CD14-positive monocyte (primary cell): ENCODE measurements around the gene BCKDHB. TPM values are rescaled to one million over a fixed set of nuclear protein-coding genes. Genes with fewer than 3 reads are reported as not detected.

Source experiments
- DNase-seq, 3 donors: peaks; one replicate each; pipeline ENCODE4 v3.0.0-alpha.2; 2011 to 2022
- H2AFZ ChIP-seq: 2 replicates; pipeline ENCODE4 v1.6.0; 2012; ENCODE audit warnings: mild to moderate bottlenecking, low read depth, low read length, inconsistent platforms; ENCODE audit not compliant: insufficient read depth, poor library complexity, severe bottlenecking
- H3K27ac ChIP-seq, 2 donors: 1 replicate in 1 of 2; 2 replicates in 1 of 2; pipeline ENCODE4 v1.5.1; 2012 to 2013; ENCODE audit warnings: low read length in 2 of 2, control low read depth in 1 of 2, inconsistent platforms in 1 of 2, low read depth in 1 of 2, mild to moderate bottlenecking in 1 of 2
- H3K27me3 ChIP-seq, 2 donors: one replicate each; pipeline versions ENCODE4 v1.6.0 to v1.6.1; 2011 to 2013; ENCODE audit warnings: low read length in 2 of 2; ENCODE audit not compliant: control insufficient read depth in 2 of 2, insufficient read depth in 2 of 2
- H3K36me3 ChIP-seq, 2 donors: replicated peaks in 1 of 2; 1 replicate in 1 of 2; 2 replicates in 1 of 2; pipeline versions ENCODE4 v1.5.1 to v1.6.1; 2012 to 2013; ENCODE audit warnings: low read length in 2 of 2, control low read depth in 1 of 2, inconsistent platforms in 1 of 2, mild to moderate bottlenecking in 1 of 2; ENCODE audit not compliant: insufficient read depth in 2 of 2, control insufficient read depth in 1 of 2
- H3K4me1 ChIP-seq, 2 donors: 1 replicate in 1 of 2; 2 replicates in 1 of 2; pipeline versions ENCODE4 v1.5.1 to v1.6.1; 2012 to 2013; ENCODE audit warnings: low read length in 2 of 2, control low read depth in 1 of 2, inconsistent platforms in 1 of 2, mild to moderate bottlenecking in 1 of 2, moderate library complexity in 1 of 2; ENCODE audit not compliant: insufficient read depth in 2 of 2, control insufficient read depth in 1 of 2
- H3K4me2 ChIP-seq: replicated peaks from 2 replicates; pipeline ENCODE3; 2012; ENCODE audit warnings: low read length, moderate library complexity, mild to moderate bottlenecking; ENCODE audit not compliant: poor library complexity, severe bottlenecking; ENCODE audit errors: extremely low read depth
- H3K4me3 ChIP-seq, 3 experiments: fragments of 200-600 bp in 1 of 3; sonication (generic) in 1 of 3; replicated peaks in 1 of 3; 1 replicate in 2 of 3; 2 replicates in 1 of 3; pipeline ENCODE4 v1.5.1; 2011 to 2013; ENCODE audit warnings: low read length in 3 of 3, mild to moderate bottlenecking in 3 of 3, control low read depth in 2 of 3, low read depth in 2 of 3, inconsistent platforms in 1 of 3, moderate library complexity in 1 of 3
- H3K79me2 ChIP-seq: 2 replicates; pipeline ENCODE4 v1.6.0; 2012; ENCODE audit warnings: mild to moderate bottlenecking, control low read depth, inconsistent platforms, low read length, moderate library complexity; ENCODE audit not compliant: insufficient read depth
- H3K9ac ChIP-seq: 2 replicates; pipeline ENCODE4 v1.6.0; 2017; ENCODE audit warnings: low read length, mild to moderate bottlenecking; ENCODE audit not compliant: insufficient read depth, poor library complexity, severe bottlenecking
- H3K9me3 ChIP-seq, 2 donors: replicated peaks in 1 of 2; 1 replicate in 1 of 2; 2 replicates in 1 of 2; pipeline versions ENCODE4 v1.5.1 to v1.6.1; 2012 to 2013; ENCODE audit warnings: low read length in 2 of 2, control low read depth in 1 of 2; ENCODE audit not compliant: control insufficient read depth in 1 of 2, insufficient read depth in 1 of 2
- H4K20me1 ChIP-seq: 2 replicates; pipeline ENCODE4 v1.6.0; 2012; ENCODE audit warnings: mild to moderate bottlenecking, low read length, control low read depth, moderate library complexity; ENCODE audit not compliant: insufficient read depth
- H3K27ac Mint-ChIP-seq, 7 donors: one replicate each; pipeline ENCODE4 v1.8.0; 2020; ENCODE audit warnings: mild to moderate bottlenecking in 7 of 7, mixed read lengths in 7 of 7, moderate library complexity in 6 of 7, inconsistent platforms in 2 of 7
- H3K27me3 Mint-ChIP-seq, 3 donors: one replicate each; pipeline ENCODE4 v1.8.0; 2021 to 2022; ENCODE audit warnings: low read depth in 3 of 3, mild to moderate bottlenecking in 3 of 3, mixed read lengths in 3 of 3, moderate library complexity in 3 of 3, inconsistent platforms in 1 of 3
- H3K36me3 Mint-ChIP-seq, 2 donors: one replicate each; pipeline ENCODE4 v1.8.0; 2020; ENCODE audit warnings: mixed read lengths in 2 of 2, inconsistent platforms in 1 of 2, mild to moderate bottlenecking in 1 of 2
- H3K4me1 Mint-ChIP-seq: one replicate; pipeline ENCODE4 v1.8.0; 2020; ENCODE audit warnings: mild to moderate bottlenecking, mixed read lengths
- H3K4me3 Mint-ChIP-seq, 2 donors: one replicate each; pipeline ENCODE4 v1.8.0; 2020; ENCODE audit warnings: mild to moderate bottlenecking in 2 of 2, mixed read lengths in 2 of 2, moderate library complexity in 1 of 2
- H3K9me3 Mint-ChIP-seq, 7 donors: one replicate each; pipeline ENCODE4 v1.8.0; 2020 to 2022; ENCODE audit warnings: mixed read lengths in 7 of 7, mild to moderate bottlenecking in 6 of 7, moderate library complexity in 6 of 7, inconsistent platforms in 2 of 7
- WGBS: methylation state at CpG from one replicate; pipeline ENCODE4 v1.1.5; 2013; ENCODE audit warnings: missing lambda C conversion rate; ENCODE audit not compliant: insufficient coverage; 5-methylcytosine and 5-hydroxymethylcytosine counted together
- intact Hi-C, 2 donors: fragments of 100-400 bp; cut with micrococcal nuclease; formaldehyde crosslinking; loops; one replicate each; pipeline versions ENCODE4 v1.15.0 to v1.15.1; 2023
- polyA plus RNA-seq, 3 donors: library from polyadenylated mRNA; depleted of rRNA in 1 of 3; unstranded in 2 of 3; stranded (reverse) in 1 of 3; fragments of 300-500 nt in 2 of 3; fragments of >200 nt in 1 of 3; fragmentation: Illumina TruSeq in 2 of 3; gene quantifications; 1 replicate in 2 of 3; 2 replicates in 1 of 3; pipeline ENCODE4 v1.2.3, GENCODE V29; 2012 to 2021
- TF ChIP-seq, protein P1 (sequence below): fragments of 200-600 bp; IDR thresholded peaks from one replicate; pipeline ENCODE4 v1.8.0; 2022; ENCODE audit warnings: antibody characterized with exemption, mild to moderate bottlenecking

The BCKDHB gene
- polyA plus RNA-seq, 3 donors = 1.8 to 4.6 (median 4.0) TPM

DNA sequence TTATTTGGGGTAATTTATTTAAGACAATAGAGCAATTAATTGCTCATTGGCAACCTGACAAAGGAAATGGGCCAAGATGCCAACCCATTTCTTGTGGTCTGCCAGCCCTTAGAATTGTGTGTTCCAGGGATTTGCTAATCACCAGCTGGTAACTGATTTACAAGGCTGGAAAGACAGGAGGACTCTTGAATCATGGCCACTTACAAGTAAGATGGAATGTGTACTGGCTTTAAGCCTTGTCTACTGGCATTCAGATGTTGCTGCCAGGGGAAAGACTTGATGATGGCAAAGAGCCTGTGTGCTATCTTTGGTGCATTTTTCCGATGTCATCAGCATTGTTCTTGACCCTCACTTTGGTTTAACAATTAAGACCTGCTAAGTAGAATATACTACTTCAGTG lies 91.0 kb downstream of the BCKDHB start:
- Histone ChIP-seq H3K4me3 (no peak overlapping the region), H3K9ac (no peak overlapping the region), H3K27ac (no peak overlapping the region), H3K4me1 (no peaks in the 10 kb centered on the region), H3K27me3 (no peaks in the 10 kb centered on the region), H2AFZ (no peak overlapping the region), H3K79me2 (no peaks in the 10 kb centered on the region), H3K36me3 (no peaks in the 10 kb centered on the region), H3K9me3 (no peaks in the 10 kb centered on the region), H4K20me1 (no peaks in the 10 kb centered on the region), H3K4me2 (no peak overlapping the region)
- Mint-ChIP-seq H3K36me3 (peaks cover 2 to 3% of the 10 kb centered on the region in 2 donors), H3K4me1 (no peaks in the 10 kb centered on the region), H3K4me3 (no peak overlapping the region), H3K27me3 (no peaks in the 10 kb centered on the region), H3K9me3 (peaks cover 0 to 2% (median 0%) of the 10 kb centered on the region in 7 donors), H3K27ac (no peak overlapping the region)
- intact Hi-C loops = no loop called here
- TF ChIP-seq, protein P1, sequence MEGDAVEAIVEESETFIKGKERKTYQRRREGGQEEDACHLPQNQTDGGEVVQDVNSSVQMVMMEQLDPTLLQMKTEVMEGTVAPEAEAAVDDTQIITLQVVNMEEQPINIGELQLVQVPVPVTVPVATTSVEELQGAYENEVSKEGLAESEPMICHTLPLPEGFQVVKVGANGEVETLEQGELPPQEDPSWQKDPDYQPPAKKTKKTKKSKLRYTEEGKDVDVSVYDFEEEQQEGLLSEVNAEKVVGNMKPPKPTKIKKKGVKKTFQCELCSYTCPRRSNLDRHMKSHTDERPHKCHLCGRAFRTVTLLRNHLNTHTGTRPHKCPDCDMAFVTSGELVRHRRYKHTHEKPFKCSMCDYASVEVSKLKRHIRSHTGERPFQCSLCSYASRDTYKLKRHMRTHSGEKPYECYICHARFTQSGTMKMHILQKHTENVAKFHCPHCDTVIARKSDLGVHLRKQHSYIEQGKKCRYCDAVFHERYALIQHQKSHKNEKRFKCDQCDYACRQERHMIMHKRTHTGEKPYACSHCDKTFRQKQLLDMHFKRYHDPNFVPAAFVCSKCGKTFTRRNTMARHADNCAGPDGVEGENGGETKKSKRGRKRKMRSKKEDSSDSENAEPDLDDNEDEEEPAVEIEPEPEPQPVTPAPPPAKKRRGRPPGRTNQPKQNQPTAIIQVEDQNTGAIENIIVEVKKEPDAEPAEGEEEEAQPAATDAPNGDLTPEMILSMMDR = no peak
- WGBS = no CpG with 5 or more reads among the region's 1 CpG
- DNase-seq = no peak

DNA sequence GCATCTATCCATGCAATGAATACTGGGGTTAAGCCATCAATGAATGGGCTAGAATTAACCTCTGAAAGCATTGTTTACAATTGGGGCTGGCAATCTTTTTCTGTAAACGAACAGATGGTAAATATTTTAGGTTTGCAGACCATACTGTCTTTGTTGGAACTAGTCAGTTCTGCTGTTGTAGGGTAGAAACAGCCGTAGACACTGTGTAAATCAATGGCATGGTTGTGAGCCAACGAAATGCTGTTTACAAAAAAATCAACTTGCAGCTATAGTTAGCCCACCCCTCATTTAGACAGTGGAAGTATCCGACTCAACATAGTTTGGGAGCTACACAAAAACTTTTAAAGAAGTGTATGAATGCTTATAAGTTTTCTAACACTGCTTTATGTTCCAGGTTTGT lies 91.5 kb downstream of the BCKDHB start:
- TF ChIP-seq, protein P1 = no peak
- Histone ChIP-seq H3K9me3 (no peaks in the 10 kb centered on the region), H3K9ac (no peak overlapping the region), H3K4me2 (no peak overlapping the region), H3K27me3 (no peaks in the 10 kb centered on the region), H4K20me1 (no peaks in the 10 kb centered on the region), H2AFZ (no peak overlapping the region), H3K79me2 (no peaks in the 10 kb centered on the region), H3K27ac (no peak overlapping the region), H3K4me1 (no peaks in the 10 kb centered on the region), H3K4me3 (no peak overlapping the region), H3K36me3 (no peaks in the 10 kb centered on the region)
- Mint-ChIP-seq H3K9me3 (peaks cover 0 to 2% (median 0%) of the 10 kb centered on the region in 7 donors), H3K36me3 (peaks cover 6% of the 10 kb centered on the region in 2 donors), H3K27ac (no peak overlapping the region), H3K27me3 (no peaks in the 10 kb centered on the region), H3K4me3 (no peak overlapping the region), H3K4me1 (no peaks in the 10 kb centered on the region)
- no peak for DNase-seq
- intact Hi-C loops = no loop called here
- WGBS = no CpG with 5 or more reads among the region's 4 CpGs
